Stimulated activated CD4-positive, alpha-beta T cell treated with anti-CD3 and anti-CD28 coated beads, Interleukin-1b, Interleukin-23, amount 100 ng/mL, for 24 hours (primary cell): ENCODE measurements around the gene MOCS1.

ENCODE experiments used
- DNase-seq, 4 experiments: peaks; one replicate each; pipeline ENCODE4 v3.0.0-alpha.2; 2020; ENCODE audit warnings: low read depth in 4 of 4, low spot score in 1 of 4

MOCS1 gene

DNA sequence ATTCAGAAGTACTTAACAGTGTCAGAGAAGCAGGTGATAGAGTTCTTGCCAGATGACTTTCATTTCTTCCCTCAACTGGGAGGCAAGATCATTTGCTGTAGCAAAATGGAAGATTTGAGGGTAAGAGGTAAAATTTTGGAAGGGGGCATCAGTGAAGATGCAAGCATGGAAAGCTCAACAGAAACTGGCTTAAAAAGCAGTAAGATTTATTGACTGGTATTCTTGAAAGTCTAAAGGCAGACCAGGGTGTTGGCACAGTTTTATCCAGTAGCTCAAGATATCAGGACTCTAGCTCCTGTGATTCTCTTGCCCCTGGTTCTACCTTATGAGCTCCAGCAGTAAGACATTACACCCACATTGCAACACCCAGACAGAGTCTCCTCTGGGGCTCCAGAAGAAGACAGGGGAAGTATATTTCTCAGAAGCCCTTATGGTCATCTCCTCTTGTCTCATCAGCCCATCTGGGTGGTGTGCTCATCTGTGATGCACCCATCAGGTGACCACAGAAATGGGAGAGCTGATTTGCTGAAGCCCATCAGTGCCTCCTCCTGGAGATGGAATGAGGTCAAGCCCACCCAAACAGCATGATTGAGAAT, 16.0 kb upstream of the MOCS1 start:
- DNase-seq = no peak

- DNase-seq = no peak
Measured at GRCh38 chr6:39948199-39948791, 14.0 kb upstream of the MOCS1 start.

- DNase-seq = no peak
Measured at GRCh38 chr6:39947611-39948068, 13.4 kb upstream of the MOCS1 start.

- DNase-seq = no peak
Measured at GRCh38 chr6:39945626-39946025, 11.4 kb upstream of the MOCS1 start.

GRCh38 chr6:39942903-39943580, 8.8 kb upstream of the MOCS1 start:
- DNase-seq = no peak

- DNase-seq = no peak
Measured at GRCh38 chr6:39941820-39942219, 7.6 kb upstream of the MOCS1 start.

DNA sequence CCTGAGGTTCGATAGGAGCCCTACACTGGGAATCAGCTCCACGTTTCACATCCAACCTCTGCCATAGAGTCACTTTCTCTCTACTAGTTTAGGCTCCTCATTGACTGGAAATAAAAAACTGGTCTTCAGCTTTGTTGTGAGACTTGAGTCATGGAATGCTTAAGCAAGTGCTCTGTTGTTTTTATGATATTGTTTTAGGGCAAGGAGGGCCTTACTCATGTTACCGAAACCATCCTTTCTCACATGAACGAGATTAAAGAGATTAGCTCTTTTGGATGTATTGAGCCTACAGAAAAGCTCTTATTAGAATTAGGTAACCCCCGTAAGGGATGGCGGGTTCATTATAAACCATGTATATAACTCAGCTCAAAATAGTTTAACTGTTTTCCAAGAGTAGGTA, 6.9 kb upstream of the MOCS1 start:
- no peak for DNase-seq

DNA sequence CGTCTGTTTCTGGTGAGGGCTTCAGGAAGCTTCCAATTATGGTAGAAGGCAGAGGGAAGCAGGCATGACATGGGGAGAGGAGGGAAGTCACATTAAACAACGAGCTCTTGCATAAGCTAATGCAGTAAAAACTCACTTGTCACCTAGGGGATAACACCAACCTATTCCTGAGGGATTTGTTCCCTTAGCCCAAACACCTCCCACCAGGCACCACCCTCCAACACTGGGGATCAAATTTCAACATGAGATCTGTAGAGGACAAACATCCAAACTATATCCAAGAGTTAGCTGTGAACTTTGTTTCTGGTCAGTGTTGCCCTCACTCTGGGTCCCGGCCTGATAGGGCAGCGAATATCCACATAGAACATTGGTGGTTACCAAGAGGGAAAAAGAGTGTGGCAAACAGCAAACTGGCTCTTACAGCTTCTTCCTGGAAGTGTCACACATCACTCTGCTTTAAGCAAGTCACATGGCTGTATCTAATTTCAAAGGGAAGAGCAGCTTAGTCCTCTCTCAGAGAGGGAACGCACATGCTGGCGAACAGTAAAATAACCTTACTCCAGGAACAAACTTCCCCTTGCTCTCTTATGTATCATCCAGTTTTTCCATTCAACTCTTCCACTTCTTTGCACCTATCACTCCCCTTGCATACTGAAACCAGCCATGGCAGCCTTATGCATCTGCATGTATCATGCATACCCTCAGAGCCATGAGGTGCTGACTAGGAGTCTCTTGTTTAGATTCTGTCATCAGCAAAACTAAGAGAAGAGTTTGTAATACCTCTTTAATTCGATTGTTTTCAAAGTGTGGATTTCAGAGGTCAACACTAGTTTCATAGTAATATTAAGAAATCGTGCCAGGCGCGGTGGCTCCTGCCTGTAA, 4.8 kb upstream of the MOCS1 start:
- no peak for DNase-seq

DNA sequence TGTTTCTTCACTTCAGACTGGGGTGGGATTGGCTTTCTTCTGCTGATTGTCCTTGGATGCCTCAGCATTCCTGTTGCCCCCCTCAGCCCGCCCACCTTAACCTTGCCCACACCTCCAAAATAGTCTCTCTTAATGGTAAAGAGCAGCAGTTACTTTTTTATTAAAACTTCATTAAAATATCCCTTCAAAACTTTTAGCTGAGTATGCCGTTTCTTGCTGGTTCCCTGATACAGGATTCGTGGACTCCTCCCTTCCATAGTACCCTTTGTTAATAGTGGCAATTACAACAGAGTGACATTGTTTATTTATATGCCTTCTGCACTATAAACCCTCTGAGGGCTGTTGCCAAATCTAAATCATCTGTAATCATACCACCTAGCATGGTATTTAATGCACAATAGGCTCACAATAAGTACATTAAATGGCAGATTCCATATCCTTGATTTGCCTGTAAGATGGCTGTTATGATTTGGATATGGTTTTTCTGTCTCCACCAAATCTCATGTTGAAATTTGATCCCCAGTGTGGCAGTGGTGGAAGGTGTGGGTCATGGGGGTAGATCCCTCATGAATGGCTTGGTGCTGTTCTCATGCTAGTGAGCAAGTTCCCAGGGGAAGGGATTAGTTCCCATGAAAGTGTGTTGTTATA, 3.5 kb upstream of the MOCS1 start:
- DNase-seq = no peak

DNA sequence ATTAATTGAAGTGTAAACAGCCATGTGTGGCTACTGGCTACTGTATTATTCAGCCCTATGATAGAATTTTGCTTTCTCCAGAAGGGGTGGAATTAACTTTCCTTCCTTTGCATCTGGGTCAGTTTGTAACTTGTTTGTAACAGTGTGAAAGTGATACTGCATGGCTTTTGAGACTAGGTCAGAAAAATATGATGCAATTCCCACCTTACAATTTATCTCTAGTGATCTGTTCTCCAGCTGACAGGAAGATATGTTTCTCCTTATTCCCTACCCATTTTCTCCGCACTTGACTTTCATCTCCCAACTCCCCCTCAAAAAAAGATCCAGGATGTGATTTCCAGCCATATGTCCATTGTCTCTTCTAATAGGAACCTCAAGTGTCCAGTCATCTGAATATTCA, 2.6 kb upstream of the MOCS1 start:
- no peak for DNase-seq

- DNase-seq = no peak
Measured at GRCh38 chr6:39935241-39935640, 979 bp upstream of the MOCS1 start.

DNA sequence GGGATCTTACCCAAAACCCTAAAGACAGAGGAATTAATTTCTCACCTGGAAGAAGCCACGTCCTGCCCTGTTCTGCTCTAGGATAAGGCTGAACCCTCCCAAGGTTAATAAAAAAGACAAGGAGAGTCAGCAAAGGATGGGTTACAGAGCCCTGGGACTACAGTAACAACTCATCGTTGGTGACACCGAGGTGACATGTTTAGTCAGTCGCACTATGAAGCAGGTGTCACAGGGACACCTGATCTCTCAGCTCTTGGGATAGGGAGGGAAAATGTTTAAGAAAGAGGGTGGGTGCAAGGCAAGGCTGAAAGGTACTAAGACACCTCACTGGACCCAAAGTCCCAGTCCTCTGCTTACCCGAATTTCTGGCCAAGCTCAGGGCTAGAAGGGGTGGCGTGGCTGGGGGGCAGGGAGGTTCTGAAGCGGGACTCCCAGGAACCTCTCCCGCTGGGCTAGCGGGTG, 562 bp downstream of the MOCS1 start:
- DNase-seq = no peak

- no peak for DNase-seq
Measured at GRCh38 chr6:39932386-39932910, 1.8 kb downstream of the MOCS1 start.

GRCh38 chr6:39931607-39932006, 2.7 kb downstream of the MOCS1 start:
- DNase-seq = no peak

- DNase-seq = no peak
Measured at GRCh38 chr6:39930540-39930939, 3.7 kb downstream of the MOCS1 start.

DNA sequence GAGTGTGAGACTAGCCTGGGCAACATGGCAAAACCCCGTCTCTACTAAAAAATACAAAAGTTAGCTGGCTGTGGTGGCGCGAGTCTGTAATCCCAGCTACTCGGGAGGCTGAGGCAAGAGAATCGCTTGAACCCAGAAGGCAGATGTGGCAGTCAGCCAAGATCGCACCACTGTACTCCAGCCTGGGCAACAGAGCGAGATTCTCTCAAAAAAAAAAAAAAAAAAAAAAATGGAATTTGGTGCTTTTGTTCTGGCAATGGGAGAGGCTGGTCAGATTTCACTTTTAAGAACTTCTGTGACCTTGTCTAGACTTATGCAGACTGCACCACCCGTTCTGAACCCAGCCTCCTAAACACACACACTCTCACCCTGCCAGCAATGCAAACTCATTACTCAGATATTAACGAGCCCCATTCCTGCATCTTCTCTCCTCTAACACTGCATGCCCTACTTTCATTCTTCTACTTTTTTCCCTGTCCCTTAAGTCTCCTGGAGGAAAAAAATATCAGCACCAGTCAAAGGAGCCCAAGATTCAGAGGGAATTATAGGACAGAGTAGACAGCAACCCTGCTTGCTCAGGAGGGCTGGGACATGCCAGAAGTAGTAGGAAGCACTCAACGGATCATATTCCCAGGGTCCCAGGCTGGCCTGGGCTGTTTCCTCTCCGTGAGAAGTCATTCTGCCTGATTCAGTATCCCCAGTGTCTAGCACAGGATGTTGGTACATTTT, 4.4 kb downstream of the MOCS1 start:
- DNase-seq = no peak

GRCh38 chr6:39929039-39929732, 5.1 kb downstream of the MOCS1 start:
- no peak for DNase-seq

DNA sequence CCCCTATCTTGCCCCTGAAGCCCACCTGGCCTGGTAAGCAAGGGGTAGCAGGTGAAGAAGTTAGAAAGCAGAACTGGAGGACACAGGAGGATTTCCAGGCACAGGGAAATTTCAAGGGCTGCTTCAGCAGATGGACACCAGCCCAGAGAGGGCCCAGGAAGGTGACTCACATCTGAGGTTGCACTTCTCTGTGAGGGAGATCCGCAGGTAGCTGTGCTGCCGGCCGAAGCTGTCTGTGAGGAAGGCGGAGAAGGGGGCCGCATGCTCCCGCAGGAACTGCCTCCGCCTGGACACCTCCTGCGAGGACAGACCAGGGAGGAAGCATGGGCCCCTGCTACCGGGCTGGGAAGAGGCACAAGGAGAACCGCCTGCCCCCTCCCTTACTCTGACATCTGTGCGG, 7.1 kb downstream of the MOCS1 start:
- DNase-seq = no peak

- no peak for DNase-seq
Measured at GRCh38 chr6:39926668-39927067, 7.6 kb downstream of the MOCS1 start.

DNA sequence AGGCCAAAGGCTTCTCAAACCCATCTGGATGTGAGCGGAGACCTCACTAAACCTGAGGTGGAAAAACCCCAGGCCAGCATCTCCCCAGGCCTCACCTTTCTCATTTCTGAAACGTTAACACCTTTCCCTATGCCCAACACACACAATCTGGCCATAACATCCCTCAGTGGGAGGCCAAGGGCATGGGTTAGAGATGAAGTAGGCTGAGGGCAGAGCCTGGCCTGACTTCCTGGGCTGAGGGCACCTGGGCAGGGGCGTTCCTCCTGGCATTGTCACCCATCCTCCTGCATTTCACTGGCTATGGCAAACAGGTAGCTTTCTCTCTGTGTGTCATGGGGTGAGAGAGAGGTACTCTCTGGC, 8.4 kb downstream of the MOCS1 start:
- DNase-seq = no peak
